ENCODE data around the gene CFAP54.

The CFAP54 gene

DNA sequence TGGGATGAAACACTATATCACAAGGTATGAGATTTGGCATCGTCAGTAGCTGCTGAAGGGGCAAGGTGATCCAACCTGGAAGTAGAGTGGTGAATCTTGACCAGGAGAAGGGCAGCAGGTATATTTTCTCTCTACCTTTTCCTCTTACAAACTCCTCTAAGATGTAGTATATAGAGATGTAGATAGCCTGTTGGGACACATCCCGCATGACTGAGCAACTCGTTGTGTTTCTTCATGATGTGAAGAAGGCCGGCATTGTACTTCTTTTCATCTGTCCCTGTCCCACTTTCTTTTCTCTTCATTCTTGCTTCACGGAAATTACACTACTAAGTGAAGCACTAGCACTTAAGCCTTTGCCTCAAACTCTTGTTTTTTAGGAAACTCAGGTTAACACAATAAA is 7.3 kb upstream of the CFAP54 start:
- Histone ChIP-seq H3K4me3 (IDR thresholded peaks at IDR 0.05; ENCODE audit: insufficient read depth, low read depth, low read length) (no peak overlapping the region), H3K4me2 (no peak overlapping the region), H3K9ac (no peak overlapping the region), H3K27me3 (ENCODE audit: insufficient read depth, low read depth) (no peaks in the 10 kb centered on the region), H4K20me1 (ENCODE audit: insufficient read depth) (no peaks in the 10 kb centered on the region), H2AFZ (ENCODE audit: low read depth) (no peak overlapping the region), H3K79me2 (ENCODE audit: insufficient read depth, low read depth) (no peaks in the 10 kb centered on the region), H3K4me1 (ENCODE audit: low read depth, poor library complexity, severe bottlenecking) (peaks cover 12% of the 10 kb centered on the region), H3K36me3 (ENCODE audit: insufficient read depth) (no peaks in the 10 kb centered on the region), H3K27ac (no peak overlapping the region)
- TF ChIP-seq, protein P1, sequence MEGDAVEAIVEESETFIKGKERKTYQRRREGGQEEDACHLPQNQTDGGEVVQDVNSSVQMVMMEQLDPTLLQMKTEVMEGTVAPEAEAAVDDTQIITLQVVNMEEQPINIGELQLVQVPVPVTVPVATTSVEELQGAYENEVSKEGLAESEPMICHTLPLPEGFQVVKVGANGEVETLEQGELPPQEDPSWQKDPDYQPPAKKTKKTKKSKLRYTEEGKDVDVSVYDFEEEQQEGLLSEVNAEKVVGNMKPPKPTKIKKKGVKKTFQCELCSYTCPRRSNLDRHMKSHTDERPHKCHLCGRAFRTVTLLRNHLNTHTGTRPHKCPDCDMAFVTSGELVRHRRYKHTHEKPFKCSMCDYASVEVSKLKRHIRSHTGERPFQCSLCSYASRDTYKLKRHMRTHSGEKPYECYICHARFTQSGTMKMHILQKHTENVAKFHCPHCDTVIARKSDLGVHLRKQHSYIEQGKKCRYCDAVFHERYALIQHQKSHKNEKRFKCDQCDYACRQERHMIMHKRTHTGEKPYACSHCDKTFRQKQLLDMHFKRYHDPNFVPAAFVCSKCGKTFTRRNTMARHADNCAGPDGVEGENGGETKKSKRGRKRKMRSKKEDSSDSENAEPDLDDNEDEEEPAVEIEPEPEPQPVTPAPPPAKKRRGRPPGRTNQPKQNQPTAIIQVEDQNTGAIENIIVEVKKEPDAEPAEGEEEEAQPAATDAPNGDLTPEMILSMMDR (conservative IDR thresholded peaks at IDR 0.05; ENCODE audit: low read depth, low read length) = no peak

DNA sequence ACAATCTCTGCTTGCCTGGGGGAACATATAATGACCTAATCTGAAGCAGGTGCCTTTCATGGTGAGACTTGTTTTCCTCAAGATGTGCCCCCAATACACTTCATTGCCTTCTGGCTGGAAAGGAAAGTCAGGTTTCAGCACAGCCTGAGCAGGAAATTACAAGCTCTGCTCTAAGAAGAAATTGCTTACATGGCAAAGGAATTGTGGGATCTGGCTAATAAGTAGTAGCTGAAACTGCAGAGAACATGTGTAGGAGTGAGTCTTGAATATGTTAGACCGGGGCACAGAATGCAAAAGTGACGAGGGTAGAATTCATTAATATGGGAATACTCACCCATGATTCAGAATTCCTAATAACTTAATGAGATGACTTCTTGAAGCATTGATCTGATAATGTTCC is 6.3 kb upstream of the CFAP54 start:
- Histone ChIP-seq H3K36me3 (ENCODE audit: insufficient read depth) (no peaks in the 10 kb centered on the region), H3K27me3 (ENCODE audit: insufficient read depth, low read depth) (no peaks in the 10 kb centered on the region), H3K79me2 (ENCODE audit: insufficient read depth, low read depth) (no peaks in the 10 kb centered on the region), H2AFZ (ENCODE audit: low read depth) (no peak overlapping the region), H3K4me2 (no peak overlapping the region), H3K4me3 (IDR thresholded peaks at IDR 0.05; ENCODE audit: insufficient read depth, low read depth, low read length) (no peak overlapping the region), H3K9ac (no peak overlapping the region), H3K27ac (no peak overlapping the region), H3K4me1 (ENCODE audit: low read depth, poor library complexity, severe bottlenecking) (peaks cover 12% of the 10 kb centered on the region), H4K20me1 (ENCODE audit: insufficient read depth) (no peaks in the 10 kb centered on the region)
- TF ChIP-seq, protein P1 (conservative IDR thresholded peaks at IDR 0.05; ENCODE audit: low read depth, low read length) = no peak

DNA sequence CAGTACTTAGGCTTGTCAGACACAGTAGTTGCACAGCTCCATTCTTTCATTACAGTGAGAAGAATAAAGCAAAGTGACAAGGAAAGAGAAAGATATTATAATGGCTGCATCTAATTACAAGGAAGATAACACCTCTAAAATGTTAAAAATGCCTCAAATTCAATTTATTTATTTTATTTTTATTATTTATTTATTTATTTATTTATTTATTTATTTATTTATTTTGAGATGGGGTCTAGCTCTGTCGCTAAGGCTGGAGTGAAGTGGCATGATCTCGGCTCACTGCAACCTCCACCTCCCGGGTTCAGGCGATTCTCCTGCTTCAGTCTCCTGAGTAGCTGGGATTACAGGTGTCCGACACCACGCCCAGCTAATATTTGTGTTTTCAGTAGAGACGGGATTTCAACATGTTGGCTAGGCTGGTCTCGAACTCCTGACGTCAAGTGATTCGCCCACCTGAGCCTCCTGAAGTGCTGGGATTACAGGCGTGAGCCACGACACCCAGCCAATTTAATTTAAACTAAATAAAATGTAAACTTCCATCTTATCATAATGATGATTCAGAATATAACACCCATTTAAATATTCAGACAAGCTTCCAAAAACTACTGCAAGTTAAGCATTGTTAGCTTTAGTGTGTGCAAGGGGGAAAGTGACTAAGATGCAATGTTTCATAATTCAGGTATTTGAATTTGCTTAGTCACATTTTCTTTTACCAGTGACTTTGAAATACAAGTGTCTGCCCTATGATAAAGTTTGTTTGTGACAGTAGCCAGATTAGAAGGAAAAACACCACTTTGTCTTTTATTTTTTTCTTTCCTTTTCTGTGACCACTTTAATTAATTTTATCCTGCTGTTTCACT is 2.4 kb upstream of the CFAP54 start:
- Histone ChIP-seq H3K4me2 (no peak overlapping the region), H2AFZ (ENCODE audit: low read depth) (no peak overlapping the region), H3K27ac (no peak overlapping the region), H3K27me3 (ENCODE audit: insufficient read depth, low read depth) (no peaks in the 10 kb centered on the region), H3K36me3 (ENCODE audit: insufficient read depth) (no peaks in the 10 kb centered on the region), H3K4me3 (IDR thresholded peaks at IDR 0.05; ENCODE audit: insufficient read depth, low read depth, low read length) (no peak overlapping the region), H3K79me2 (ENCODE audit: insufficient read depth, low read depth) (no peaks in the 10 kb centered on the region), H4K20me1 (ENCODE audit: insufficient read depth) (no peaks in the 10 kb centered on the region), H3K9ac (no peak overlapping the region), H3K4me1 (ENCODE audit: low read depth, poor library complexity, severe bottlenecking) (peaks cover 23% of the 10 kb centered on the region)
- TF ChIP-seq, protein P1 (conservative IDR thresholded peaks at IDR 0.05; ENCODE audit: low read depth, low read length) = no peak

DNA sequence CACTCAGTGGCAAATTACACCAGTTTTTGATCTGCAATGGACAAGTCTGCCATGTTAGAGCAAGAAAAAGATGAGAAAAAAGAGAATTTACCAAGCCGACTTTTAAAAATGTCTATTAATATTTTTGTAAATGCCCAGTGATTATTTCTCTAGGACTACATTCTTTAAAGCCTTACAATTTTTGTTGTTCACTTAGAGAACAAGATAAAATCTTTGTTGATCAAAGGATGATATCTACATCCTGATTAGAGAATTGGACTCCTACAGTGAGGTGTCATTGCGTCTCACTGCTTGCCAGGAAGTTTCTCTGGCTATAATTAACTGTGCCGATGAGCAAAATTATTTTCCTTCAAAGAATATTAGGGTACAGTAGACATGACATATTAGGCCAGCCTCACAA is 1.7 kb upstream of the CFAP54 start:
- Histone ChIP-seq H3K27ac (no peak overlapping the region), H2AFZ (ENCODE audit: low read depth) (no peak overlapping the region), H3K36me3 (ENCODE audit: insufficient read depth) (no peaks in the 10 kb centered on the region), H3K27me3 (ENCODE audit: insufficient read depth, low read depth) (no peaks in the 10 kb centered on the region), H3K79me2 (ENCODE audit: insufficient read depth, low read depth) (no peaks in the 10 kb centered on the region), H3K4me1 (ENCODE audit: low read depth, poor library complexity, severe bottlenecking) (peaks cover 23% of the 10 kb centered on the region), H4K20me1 (ENCODE audit: insufficient read depth) (no peaks in the 10 kb centered on the region), H3K9ac (no peak overlapping the region), H3K4me3 (IDR thresholded peaks at IDR 0.05; ENCODE audit: insufficient read depth, low read depth, low read length) (no peak overlapping the region), H3K4me2 (no peak overlapping the region)
- TF ChIP-seq, protein P1 (conservative IDR thresholded peaks at IDR 0.05; ENCODE audit: low read depth, low read length) = no peak
